ENCODE data around the gene NEDD4. TPM values are rescaled to one million over a fixed set of nuclear protein-coding genes. Genes with fewer than 3 reads are reported as not detected.

Gene NEDD4
- 6.1 TPM for total RNA-seq

DNA sequence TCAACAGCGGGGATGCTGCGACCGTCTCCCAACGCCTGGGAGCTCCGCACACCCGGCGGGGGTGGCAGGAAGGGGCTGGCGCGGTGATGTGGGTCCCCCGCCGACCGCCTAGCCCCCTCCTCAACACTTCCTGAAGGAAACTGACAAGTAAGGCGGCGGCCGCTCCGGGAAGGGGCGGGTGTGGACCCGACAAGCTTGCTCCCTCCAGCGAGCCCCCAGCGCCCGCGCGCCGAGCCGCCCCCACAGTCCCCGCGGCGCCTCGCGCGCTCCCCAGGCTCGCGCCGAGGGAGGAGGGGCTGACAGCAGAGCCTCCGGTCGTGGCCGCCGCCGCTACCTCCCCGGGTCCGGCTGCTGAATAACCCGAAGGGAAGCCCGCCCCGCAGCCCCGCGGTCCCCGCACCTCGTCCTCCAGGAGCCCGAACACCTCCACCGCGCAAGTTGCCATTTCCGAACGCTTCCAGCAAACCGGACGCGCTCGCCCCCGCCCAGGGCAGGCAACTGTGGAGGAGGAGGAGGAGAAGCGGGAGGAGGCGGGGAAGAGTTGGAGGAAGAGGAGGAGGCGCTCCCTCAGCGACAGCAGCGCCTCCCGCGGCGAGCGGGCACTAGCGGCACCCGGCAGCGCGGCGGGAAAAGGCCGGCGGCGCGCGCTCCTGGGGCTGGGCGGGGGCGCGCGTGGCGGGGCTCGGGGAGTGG is at the start of gene NEDD4:
TSS of gene NEDD4 (minus strand) at position 502 of the 693 bp plus-strand sequence. CDS start at position 445, 57 bp downstream.
- intact Hi-C loops (cut with DNase I), result loop anchor here (2.0 to 10.0 kb wide), 4 partner anchors 14 to 252 kb away; partner anchors contain the start of gene RFX7
- Histone ChIP-seq H3K4me3 (peak within 1 kb of the TSS; percentile 88 to 89), H3K4me1 (peaks cover 0 to 8% of the 10 kb centered on the region in 2 donors), H3K27me3 (no peaks in the 10 kb centered on the region), H3K36me3 (no peaks in the 10 kb centered on the region), H3K27ac (peak within 1 kb of the TSS; percentile 88 to 95), H3K9me3 (no peaks in the 10 kb centered on the region)
- DNase-seq (ENCODE audit: low spot score in 2 of 2), result peak; percentile 33 to 93
- TF ChIP-seq, protein P1, sequence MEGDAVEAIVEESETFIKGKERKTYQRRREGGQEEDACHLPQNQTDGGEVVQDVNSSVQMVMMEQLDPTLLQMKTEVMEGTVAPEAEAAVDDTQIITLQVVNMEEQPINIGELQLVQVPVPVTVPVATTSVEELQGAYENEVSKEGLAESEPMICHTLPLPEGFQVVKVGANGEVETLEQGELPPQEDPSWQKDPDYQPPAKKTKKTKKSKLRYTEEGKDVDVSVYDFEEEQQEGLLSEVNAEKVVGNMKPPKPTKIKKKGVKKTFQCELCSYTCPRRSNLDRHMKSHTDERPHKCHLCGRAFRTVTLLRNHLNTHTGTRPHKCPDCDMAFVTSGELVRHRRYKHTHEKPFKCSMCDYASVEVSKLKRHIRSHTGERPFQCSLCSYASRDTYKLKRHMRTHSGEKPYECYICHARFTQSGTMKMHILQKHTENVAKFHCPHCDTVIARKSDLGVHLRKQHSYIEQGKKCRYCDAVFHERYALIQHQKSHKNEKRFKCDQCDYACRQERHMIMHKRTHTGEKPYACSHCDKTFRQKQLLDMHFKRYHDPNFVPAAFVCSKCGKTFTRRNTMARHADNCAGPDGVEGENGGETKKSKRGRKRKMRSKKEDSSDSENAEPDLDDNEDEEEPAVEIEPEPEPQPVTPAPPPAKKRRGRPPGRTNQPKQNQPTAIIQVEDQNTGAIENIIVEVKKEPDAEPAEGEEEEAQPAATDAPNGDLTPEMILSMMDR (IDR thresholded peaks at IDR 0.05), result peak; percentile 21 to 57 (median 38)

GRCh38 chr15:56042498-56042897 is 49.1 kb upstream of the NEDD4 start:
- Histone ChIP-seq H3K27me3 (no peaks in the 10 kb centered on the region), H3K4me1 (peaks cover 5% of the 10 kb centered on the region in 2 donors), H3K9me3 (no peaks in the 10 kb centered on the region), H3K27ac (no peak overlapping the region), H3K36me3 (no peaks in the 10 kb centered on the region), H3K4me3 (no peak overlapping the region)
- no peak for DNase-seq (ENCODE audit: low spot score in 2 of 2)
- TF ChIP-seq, protein P1 (IDR thresholded peaks at IDR 0.05), result no peak
- intact Hi-C loops (cut with DNase I), result loop anchor here (5.0 kb wide), 1 partner anchor 140 kb away; no protein-coding TSS in a partner anchor

GRCh38 chr15:56042031-56042430 is 48.6 kb upstream of the NEDD4 start:
- intact Hi-C loops (cut with DNase I), result loop anchor here (5.0 kb wide), 1 partner anchor 140 kb away; no protein-coding TSS in a partner anchor
- Histone ChIP-seq H3K4me3 (no peak overlapping the region), H3K36me3 (no peaks in the 10 kb centered on the region), H3K4me1 (peaks cover 5% of the 10 kb centered on the region in 2 donors), H3K27ac (no peak overlapping the region), H3K9me3 (no peaks in the 10 kb centered on the region), H3K27me3 (no peaks in the 10 kb centered on the region)
- DNase-seq (ENCODE audit: low spot score in 2 of 2), result no peak
- TF ChIP-seq, protein P1 (IDR thresholded peaks at IDR 0.05), result no peak

- no peaks in the 10 kb centered on the region for H3K27me3 ChIP-seq
- peaks cover 5% of the 10 kb centered on the region in 2 donors for H3K4me1 ChIP-seq
- H3K27ac ChIP-seq, result peak overlapping the region; percentile 68 to 74
- TF ChIP-seq, protein P1 (IDR thresholded peaks at IDR 0.05), result no peak
- intact Hi-C loops (cut with DNase I), result loop anchor here (1.0 to 5.0 kb wide), 3 partner anchors 12 to 138 kb away; no protein-coding TSS in a partner anchor
- no peaks in the 10 kb centered on the region for H3K9me3 ChIP-seq
- DNase-seq (ENCODE audit: low spot score in 2 of 2), result peak; percentile 37 to 89
- no peak overlapping the region for H3K4me3 ChIP-seq
- no peaks in the 10 kb centered on the region for H3K36me3 ChIP-seq
These were observed 46.9 kb upstream of the NEDD4 start for GRCh38 chr15:56040081-56041035.

GRCh38 chr15:56038707-56039106 is 45.3 kb upstream of the NEDD4 start:
- intact Hi-C loops (cut with DNase I), result no loop called here
- Histone ChIP-seq H3K4me1 (peaks cover 5% of the 10 kb centered on the region in 2 donors), H3K27ac (no peak overlapping the region), H3K27me3 (no peaks in the 10 kb centered on the region), H3K4me3 (no peak overlapping the region), H3K36me3 (no peaks in the 10 kb centered on the region), H3K9me3 (no peaks in the 10 kb centered on the region)
- DNase-seq (ENCODE audit: low spot score in 2 of 2), result no peak
- TF ChIP-seq, protein P1 (IDR thresholded peaks at IDR 0.05), result no peak

Data from ascending aorta (tissue), 2 donors.